ENCODE measurements around the gene HSD17B14.

DNA sequence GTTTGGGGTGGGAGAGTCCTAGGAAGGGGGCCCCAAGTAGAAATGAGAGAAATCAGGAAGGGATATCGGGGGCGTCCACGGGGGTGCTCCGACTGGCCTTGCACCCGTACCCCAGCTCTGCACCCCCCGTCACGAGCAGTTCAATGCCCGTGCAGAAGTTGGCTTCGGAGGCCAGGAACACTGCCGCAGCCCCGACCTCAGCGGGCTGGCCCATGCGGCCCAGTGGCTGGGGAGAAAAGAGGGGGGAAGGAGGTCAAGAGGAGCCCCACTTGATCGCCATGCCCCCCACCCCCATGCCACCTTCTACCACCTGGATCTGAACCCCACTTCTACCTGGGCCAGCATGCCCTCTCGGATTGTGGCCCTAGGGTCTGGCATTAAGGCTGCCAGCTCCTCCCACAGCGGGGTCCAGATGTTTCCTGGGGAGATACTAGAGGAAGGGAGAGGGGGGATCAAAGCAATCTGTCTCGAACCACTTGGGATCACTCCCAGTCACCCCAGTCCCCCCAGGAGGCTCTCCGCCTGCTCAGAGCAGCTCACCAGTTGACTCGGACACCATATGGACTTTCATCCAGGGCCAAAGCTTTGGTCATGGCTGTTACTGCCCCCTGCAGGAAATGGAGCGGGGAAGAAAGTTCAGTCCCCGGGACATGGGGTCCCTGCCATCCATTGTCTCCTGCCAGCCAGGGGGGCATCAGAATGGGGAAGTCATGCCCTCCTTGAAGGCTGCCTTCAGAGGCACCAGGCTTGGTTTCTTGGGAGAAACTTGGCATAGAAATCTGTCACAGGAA, 23.0 kb downstream of the HSD17B14 start:
- TF ChIP-seq POLR2A (IDR thresholded peaks at IDR 0.05) = no peak
- TF ChIP-seq, protein P1, sequence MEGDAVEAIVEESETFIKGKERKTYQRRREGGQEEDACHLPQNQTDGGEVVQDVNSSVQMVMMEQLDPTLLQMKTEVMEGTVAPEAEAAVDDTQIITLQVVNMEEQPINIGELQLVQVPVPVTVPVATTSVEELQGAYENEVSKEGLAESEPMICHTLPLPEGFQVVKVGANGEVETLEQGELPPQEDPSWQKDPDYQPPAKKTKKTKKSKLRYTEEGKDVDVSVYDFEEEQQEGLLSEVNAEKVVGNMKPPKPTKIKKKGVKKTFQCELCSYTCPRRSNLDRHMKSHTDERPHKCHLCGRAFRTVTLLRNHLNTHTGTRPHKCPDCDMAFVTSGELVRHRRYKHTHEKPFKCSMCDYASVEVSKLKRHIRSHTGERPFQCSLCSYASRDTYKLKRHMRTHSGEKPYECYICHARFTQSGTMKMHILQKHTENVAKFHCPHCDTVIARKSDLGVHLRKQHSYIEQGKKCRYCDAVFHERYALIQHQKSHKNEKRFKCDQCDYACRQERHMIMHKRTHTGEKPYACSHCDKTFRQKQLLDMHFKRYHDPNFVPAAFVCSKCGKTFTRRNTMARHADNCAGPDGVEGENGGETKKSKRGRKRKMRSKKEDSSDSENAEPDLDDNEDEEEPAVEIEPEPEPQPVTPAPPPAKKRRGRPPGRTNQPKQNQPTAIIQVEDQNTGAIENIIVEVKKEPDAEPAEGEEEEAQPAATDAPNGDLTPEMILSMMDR (IDR thresholded peaks at IDR 0.05) = no peak

Data from uterus (tissue), 2 donors.